MCF 10A (cell line): ENCODE results near the gene TMEM129. TPM values are rescaled to one million over a fixed set of nuclear protein-coding genes. Genes with fewer than 3 reads are reported as not detected.
"Not testable (repeated sequence)": the region's sequence is repeated elsewhere in the genome, so short reads cannot be mapped to it uniquely, and the experiment has no call there.

ENCODE experiments used
- BruUV-seq: library from RNA; stranded (reverse); fragments of 400-500 nt; replicated peaks from 2 replicates; lab custom pipeline; 2021; lab: Mats Ljungman, UMichigan
- CTCF ChIA-PET: fragments of 300-600 bp; sonication (Branson Sonifier 250); formaldehyde crosslinking; extraction: SDS; loops from one replicate; lab custom pipeline; 2021; ENCODE audit warnings: antibody characterized with exemption, inconsistent platforms; lab: Yijun Ruan, JAX
- POLR2A ChIA-PET: fragments of 300-600, 350-650 bp; sonication (Branson Sonifier 250); formaldehyde crosslinking; extraction: SDS; loops from one replicate; lab custom pipeline; 2020; ENCODE audit warnings: antibody characterized with exemption, inconsistent platforms; lab: Yijun Ruan, JAX
- DNase-seq: peaks from one replicate; pipeline ENCODE4 v3.0.0-alpha.2; 2018; ENCODE audit not compliant: unreplicated experiment
- H3K27ac Mint-ChIP-seq: one replicate; pipeline ENCODE4 v1.8.0; 2022; ENCODE audit warnings: mild to moderate bottlenecking, low read depth, mixed read lengths; ENCODE audit not compliant: unreplicated experiment
- H3K27me3 Mint-ChIP-seq: one replicate; pipeline ENCODE4 v1.8.0; 2022; ENCODE audit warnings: mixed read lengths; ENCODE audit not compliant: insufficient read depth, unreplicated experiment
- H3K36me3 Mint-ChIP-seq: one replicate; pipeline ENCODE4 v1.8.0; 2022; ENCODE audit warnings: mild to moderate bottlenecking, moderate library complexity, mixed read lengths; ENCODE audit not compliant: insufficient read depth, unreplicated experiment
- H3K4me1 Mint-ChIP-seq: one replicate; pipeline ENCODE4 v1.8.0; 2022; ENCODE audit warnings: mixed read lengths; ENCODE audit not compliant: insufficient read depth, unreplicated experiment
- H3K4me3 Mint-ChIP-seq: one replicate; pipeline ENCODE4 v1.8.0; 2022; ENCODE audit warnings: mild to moderate bottlenecking, moderate library complexity, mixed read lengths; ENCODE audit not compliant: unreplicated experiment
- H3K9me3 Mint-ChIP-seq: one replicate; pipeline ENCODE4 v1.8.0; 2022; ENCODE audit warnings: mixed read lengths; ENCODE audit not compliant: unreplicated experiment
- intact Hi-C: fragments of 100-400 bp; cut with micrococcal nuclease; formaldehyde crosslinking; loops from 2 replicates; pipeline ENCODE4 v1.14.1; 2022
- total RNA-seq: library from RNA; stranded (reverse); gene quantifications from 2 replicates; pipeline ENCODE4 v1.2.3, GENCODE V29; 2022
- TF ChIP-seq, protein P1 (sequence below): fragments of 200-600 bp; IDR thresholded peaks from one replicate; pipeline ENCODE4 v1.8.0; 2022; ENCODE audit warnings: antibody characterized with exemption, mild to moderate bottlenecking; ENCODE audit not compliant: unreplicated experiment

The TMEM129 gene
- total RNA-seq, 1 experiment from 2014 or later, result 38.3 TPM

DNA sequence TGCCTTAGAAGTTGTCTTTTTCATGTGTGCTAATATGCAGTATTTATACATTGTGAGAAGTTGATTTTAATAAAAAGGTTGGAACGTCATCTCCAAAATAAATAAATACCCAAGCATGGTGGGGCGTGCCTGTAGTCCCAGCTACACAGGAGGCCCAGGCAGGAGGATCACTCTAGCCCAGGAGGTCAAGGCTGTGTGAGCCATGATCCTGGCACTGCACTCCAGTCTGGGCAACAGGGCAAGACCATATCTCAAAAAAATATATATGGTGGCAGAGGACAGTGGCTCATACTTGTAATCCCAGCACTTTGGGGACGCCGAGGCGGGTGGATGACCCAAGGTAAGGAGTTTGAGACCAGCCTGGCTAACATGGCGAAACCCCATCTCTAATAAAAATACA lies 15.4 kb downstream of the TMEM129 start:
- Mint-ChIP-seq H3K36me3 (peaks cover 80% of the 10 kb centered on the region), H3K4me3 (no peak overlapping the region), H3K9me3 (no peaks in the 10 kb centered on the region), H3K27ac (no peak overlapping the region), H3K27me3 (no peaks in the 10 kb centered on the region), H3K4me1 (peaks cover 7% of the 10 kb centered on the region)
- no TSS peak for BruUV-seq
- POLR2A ChIA-PET, result interaction anchor here (1.1 kb wide), 1 partner anchor 9 kb away, joined by 3 read pairs; no protein-coding TSS in a partner anchor
- DNase-seq, result no peak
- TF ChIP-seq, protein P1, sequence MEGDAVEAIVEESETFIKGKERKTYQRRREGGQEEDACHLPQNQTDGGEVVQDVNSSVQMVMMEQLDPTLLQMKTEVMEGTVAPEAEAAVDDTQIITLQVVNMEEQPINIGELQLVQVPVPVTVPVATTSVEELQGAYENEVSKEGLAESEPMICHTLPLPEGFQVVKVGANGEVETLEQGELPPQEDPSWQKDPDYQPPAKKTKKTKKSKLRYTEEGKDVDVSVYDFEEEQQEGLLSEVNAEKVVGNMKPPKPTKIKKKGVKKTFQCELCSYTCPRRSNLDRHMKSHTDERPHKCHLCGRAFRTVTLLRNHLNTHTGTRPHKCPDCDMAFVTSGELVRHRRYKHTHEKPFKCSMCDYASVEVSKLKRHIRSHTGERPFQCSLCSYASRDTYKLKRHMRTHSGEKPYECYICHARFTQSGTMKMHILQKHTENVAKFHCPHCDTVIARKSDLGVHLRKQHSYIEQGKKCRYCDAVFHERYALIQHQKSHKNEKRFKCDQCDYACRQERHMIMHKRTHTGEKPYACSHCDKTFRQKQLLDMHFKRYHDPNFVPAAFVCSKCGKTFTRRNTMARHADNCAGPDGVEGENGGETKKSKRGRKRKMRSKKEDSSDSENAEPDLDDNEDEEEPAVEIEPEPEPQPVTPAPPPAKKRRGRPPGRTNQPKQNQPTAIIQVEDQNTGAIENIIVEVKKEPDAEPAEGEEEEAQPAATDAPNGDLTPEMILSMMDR, result no peak
- intact Hi-C loops, result no loop called here
- CTCF ChIA-PET, result interaction anchor here (3.5 to 9.5 kb wide), 2 partner anchors 12 to 21 kb away, joined by 14 to 101 read pairs; no protein-coding TSS in a partner anchor

DNA sequence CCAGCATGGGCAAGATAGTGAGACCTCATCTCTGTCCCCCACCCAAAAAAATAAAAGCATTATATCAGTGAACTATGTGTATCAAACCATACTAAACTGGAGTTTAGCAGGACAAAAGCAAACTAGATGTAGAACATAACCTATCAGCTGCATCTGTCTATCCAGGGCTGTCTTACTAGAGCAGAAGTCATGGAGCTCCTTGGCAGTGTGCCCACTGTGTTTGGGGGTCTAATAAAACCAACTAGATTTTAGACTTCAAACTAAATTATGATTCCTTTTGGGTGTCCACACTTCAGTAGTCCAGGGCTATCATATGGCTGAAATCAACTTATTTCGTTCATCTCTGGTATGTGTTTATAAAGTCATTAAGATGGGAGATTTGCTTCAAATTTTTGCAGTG lies 17.3 kb downstream of the TMEM129 start:
- BruUV-seq, result no TSS peak
- POLR2A ChIA-PET, result interaction anchor here (0.7 to 1.6 kb wide), 4 partner anchors 11 to 852 kb away, joined by 3 to 5 read pairs (median 4); no protein-coding TSS in a partner anchor
- CTCF ChIA-PET, result interaction anchor here (0.9 to 9.5 kb wide), 3 partner anchors 11 to 23 kb away, joined by 3 to 101 read pairs (median 14); no protein-coding TSS in a partner anchor
- no peaks in the 10 kb centered on the region for H3K9me3 Mint-ChIP-seq
- TF ChIP-seq, protein P1, result no peak
- no peak for DNase-seq
- H3K36me3 Mint-ChIP-seq, result peaks cover 82% of the 10 kb centered on the region
- intact Hi-C loops, result no loop called here
- H3K27me3 Mint-ChIP-seq, result no peaks in the 10 kb centered on the region
- H3K4me1 Mint-ChIP-seq, result no peaks in the 10 kb centered on the region
- H3K27ac Mint-ChIP-seq, result no peak overlapping the region
- no peak overlapping the region for H3K4me3 Mint-ChIP-seq

DNA sequence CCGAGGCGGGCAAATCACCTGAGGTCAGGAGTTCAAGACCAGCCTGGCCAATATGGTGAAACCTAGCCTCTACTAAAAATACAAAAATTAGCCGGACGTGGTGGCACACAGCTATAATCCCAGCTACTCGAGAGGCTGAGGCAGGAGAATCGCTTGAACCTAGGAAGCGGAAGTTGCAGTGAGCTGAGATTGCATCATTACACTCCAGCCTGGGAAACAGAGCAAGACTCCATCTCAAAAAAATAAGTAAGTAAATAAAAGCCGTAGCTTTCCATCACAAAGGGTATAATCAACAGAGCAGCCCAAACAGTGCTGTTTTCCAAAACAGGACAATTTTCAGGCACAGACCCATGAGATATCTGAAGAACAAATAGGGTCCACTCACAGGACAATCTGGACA lies 19.5 kb downstream of the TMEM129 start:
- H3K4me3 Mint-ChIP-seq, H3K27ac Mint-ChIP-seq, H3K4me1 Mint-ChIP-seq, H3K27me3 Mint-ChIP-seq, H3K9me3 Mint-ChIP-seq, DNase-seq, intact Hi-C loops, BruUV-seq: not testable (repeated sequence)
- peaks cover 92% of the 10 kb centered on the region for H3K36me3 Mint-ChIP-seq
- CTCF ChIA-PET, result interaction anchor here (1.2 to 9.5 kb wide), 4 partner anchors 8 to 108 kb away, joined by 3 to 101 read pairs (median 4); no protein-coding TSS in a partner anchor
- POLR2A ChIA-PET, result interaction anchor here (1.6 kb wide), 1 partner anchor 10 kb away, joined by 9 read pairs; the partner anchor contains the start of gene SLBP

DNA sequence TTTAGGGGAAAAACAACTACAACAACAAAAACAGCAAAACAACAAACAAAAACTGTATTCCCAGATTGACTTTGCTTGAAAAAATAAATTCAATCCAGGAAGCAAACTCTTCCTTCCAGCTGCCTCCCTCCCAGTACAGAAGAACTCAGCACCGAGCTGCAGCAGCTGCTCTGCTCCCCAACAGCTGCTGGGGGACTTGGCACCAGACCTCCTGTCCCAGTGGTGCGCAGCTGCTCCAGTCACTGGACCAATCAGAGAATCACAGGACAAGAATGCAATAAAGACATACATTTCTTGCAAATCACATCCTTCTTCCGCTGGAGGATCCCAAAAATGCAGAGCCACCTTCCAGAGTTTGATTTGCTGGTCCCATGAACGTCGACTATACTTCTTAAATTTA lies 25.2 kb downstream of the TMEM129 start:
- BruUV-seq, result no TSS peak
- no peaks in the 10 kb centered on the region for H3K27me3 Mint-ChIP-seq
- no peak overlapping the region for H3K27ac Mint-ChIP-seq
- no peaks in the 10 kb centered on the region for H3K4me1 Mint-ChIP-seq
- no peak overlapping the region for H3K4me3 Mint-ChIP-seq
- DNase-seq, result no peak
- ChIA-PET POLR2A (interaction anchor here (1.0 to 1.9 kb wide), 3 partner anchors 9 to 16 kb away, joined by 3 to 5 read pairs (median 4); partner anchors contain the start of gene SLBP), CTCF (interaction anchor here (0.5 to 6.8 kb wide), 3 partner anchors 10 to 402 kb away, joined by 3 to 101 read pairs (median 97); no protein-coding TSS in a partner anchor)
- TF ChIP-seq, protein P1, result no peak
- intact Hi-C loops, result no loop called here
- H3K9me3 Mint-ChIP-seq, result no peaks in the 10 kb centered on the region
- H3K36me3 Mint-ChIP-seq, result peaks cover 99% of the 10 kb centered on the region
